Prostate gland (tissue), 2 donors: ENCODE measurements around the gene HOXA3.

ENCODE experiments used
- CTCF ChIP-seq, 4 experiments: fragments of 200-600 bp in 2 of 4; fragments of 450-650 bp in 2 of 4; sonication (generic) in 2 of 4; IDR thresholded peaks; 1 replicate in 3 of 4; 2 replicates in 1 of 4; pipeline ENCODE4 v1.5.1; 2016 to 2019; ENCODE audit warnings: antibody characterized with exemption in 4 of 4, mild to moderate bottlenecking in 2 of 4, moderate library complexity in 2 of 4
- POLR2A ChIP-seq: fragments of 450-650 bp; IDR thresholded peaks from one replicate; pipeline ENCODE4 v1.6.1; 2016; ENCODE audit warnings: antibody characterized with exemption, mild to moderate bottlenecking

GRCh38 chr7:27193335-27194001 lies 41.1 kb upstream of the HOXA3 start:
- TF ChIP-seq POLR2A (no peak), CTCF (IDR thresholded peaks at IDR 0.05) (no peak)
